D341Med (cell line): ENCODE data around the gene CNPPD1.

Experiments used
- DNase-seq: peaks from one replicate; pipeline ENCODE4 v3.0.0; 2012; ENCODE audit warnings: low spot score

CNPPD1 gene

DNA sequence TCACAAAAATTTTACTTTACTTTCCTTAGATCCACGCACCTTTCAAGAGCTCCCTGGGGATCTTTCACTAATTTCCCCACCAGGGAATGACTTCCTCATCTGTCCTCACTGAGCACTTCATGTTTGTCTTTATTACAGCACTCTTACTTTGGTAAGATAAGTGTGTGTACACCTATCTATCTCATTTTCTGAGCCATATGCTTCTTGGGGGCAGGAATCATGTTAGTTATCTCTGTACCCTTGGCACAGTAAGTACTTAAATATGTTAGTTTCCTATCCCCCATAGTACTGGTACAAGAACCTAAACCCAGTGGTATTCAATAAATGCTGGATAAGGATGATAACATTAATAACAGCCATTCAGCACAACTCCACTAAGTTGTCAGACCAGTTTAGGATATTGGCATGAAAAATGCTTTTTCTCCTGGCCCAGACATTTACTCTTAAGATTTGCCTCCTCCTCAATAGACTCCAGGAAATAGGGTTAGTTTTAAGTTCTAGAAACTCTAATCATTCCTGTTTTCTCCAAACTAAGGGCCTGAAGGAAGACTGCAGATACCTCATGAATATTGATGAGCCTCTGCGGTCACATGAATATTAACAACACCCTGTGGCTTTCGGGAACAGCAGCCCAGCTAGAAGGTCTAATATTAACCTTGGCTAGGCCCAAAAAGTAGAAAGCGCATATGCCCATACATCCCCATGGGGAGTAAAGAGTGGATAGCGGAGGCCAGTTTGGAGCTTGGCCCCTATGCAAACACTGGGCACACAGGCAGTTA lies 54.3 kb downstream of the CNPPD1 start:
- DNase-seq = no peak
